Occipital lobe (tissue), 2 donors: Measurements from ENCODE around the gene NWD2. TPM values are rescaled to one million over a fixed set of nuclear protein-coding genes. Genes with fewer than 3 reads are reported as not detected.

Source experiments
- DNase-seq: peaks from one replicate; lab custom pipeline; 2025; lab: John Stamatoyannopoulos, UW
- total RNA-seq: library from RNA; depleted of rRNA; stranded (reverse); fragments of >200 nt; gene quantifications from one replicate; pipeline ENCODE4 v1.2.3, GENCODE V29; 2014

The NWD2 gene
- total RNA-seq, 1 donor from 2014 or later: 44.5 TPM

GRCh38 chr4:37304612-37305011 lies 60.1 kb downstream of the NWD2 start:
- no peak for DNase-seq

- DNase-seq: no peak
Observed at GRCh38 chr4:37305984-37306383, 61.4 kb downstream of the NWD2 start.

GRCh38 chr4:37317104-37317643 lies 72.6 kb downstream of the NWD2 start:
- no peak for DNase-seq

- DNase-seq: no peak
Observed at GRCh38 chr4:37320513-37321235, 76.1 kb downstream of the NWD2 start.

DNA sequence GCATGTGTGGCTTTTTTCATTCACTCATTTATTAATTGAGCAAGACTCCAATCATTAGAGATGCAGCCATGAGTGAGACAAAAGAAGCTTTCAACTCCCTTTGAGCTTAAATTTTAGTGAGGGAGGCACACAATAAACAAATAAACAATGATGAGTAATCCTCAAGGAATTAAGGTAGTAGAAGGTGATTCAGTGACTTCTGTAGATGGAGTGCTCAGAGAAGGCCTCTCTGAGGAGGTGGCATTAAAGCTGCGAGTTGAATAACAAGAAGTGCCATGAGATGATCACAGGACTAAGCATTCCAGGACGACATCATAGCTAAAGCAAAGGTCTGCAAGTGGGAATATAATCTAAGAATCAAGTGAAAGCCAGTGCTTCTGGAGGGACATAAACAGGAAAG lies 77.6 kb downstream of the NWD2 start:
- DNase-seq: no peak

- no peak for DNase-seq
Observed at GRCh38 chr4:37324546-37324945, 80.0 kb downstream of the NWD2 start.

DNA sequence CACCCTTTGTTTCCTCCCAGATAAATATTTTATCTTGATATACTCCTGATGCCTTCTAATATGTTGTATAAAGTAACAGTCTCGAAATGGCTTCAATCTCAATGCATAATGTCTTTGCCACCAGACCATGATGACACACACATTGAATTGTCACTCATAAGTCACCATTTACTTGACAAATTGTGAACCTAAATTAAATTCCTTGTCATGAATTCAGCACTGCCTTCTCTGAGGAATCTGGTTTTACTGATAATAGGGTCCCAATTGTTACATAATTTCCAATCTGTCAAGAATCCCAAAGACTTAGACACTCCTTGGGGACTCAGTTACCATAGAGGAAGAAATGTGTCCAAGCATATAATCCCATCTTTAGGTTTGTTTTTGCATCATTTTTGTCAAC lies 82.3 kb downstream of the NWD2 start:
- no peak for DNase-seq

GRCh38 chr4:37338972-37339371 lies 94.4 kb downstream of the NWD2 start:
- no peak for DNase-seq

DNA sequence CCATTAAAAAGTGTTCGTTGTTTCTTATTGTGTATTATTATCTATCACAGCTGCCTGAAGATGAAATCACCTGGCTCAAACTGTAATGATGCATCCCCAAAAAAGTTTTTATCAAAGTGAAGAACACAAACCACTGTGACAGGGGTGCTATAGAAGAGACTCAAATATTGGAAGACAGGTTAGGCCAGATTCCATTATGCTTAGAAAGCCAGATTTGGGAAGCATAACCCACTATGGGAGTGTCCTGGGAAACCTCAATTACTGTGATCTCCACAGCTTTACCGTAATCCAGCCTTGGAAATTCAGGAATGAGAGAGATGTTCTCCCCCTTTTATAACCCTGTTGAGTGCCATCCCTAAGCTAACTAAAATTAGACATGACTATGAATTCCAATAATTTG lies 114.2 kb downstream of the NWD2 start:
- no peak for DNase-seq

DNA sequence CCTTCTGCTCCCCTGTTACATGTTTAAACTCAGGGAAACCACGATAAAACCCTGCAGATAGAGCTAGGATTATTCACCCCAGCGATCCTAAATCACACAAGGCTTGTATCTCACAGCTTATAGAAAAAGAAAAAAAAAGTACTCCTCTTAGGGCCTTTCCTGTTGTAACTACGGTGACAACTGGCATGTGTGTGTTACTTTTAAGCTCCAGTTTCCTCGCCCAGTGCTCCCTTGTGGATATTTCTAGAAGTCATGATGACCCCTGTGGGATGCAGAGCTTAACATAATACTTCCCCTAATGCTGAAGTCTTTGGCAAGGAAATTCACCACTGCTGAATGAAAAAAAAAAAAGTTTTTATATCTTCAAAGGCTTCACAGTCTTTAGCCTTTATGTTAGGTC lies 114.7 kb downstream of the NWD2 start:
- no peak for DNase-seq

DNA sequence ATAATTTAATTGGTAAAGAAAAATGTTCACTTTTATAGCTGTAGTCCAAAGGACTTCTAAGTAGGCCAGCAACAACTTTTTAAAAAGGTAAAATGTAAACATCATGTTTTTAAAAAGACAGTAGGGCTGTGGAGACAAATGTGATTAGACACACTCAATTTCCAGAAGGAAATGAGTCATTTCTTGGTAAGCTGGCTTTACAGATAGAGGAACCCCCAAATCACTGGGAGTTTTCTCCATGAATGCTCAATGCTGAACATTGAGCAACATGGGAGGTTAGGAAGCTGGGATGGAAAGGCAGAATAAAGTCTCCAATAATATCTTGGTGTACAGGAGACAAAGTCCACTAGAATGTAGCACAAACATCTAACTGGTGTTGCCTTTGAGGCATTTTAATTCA lies 121.3 kb downstream of the NWD2 start:
- DNase-seq: no peak

DNA sequence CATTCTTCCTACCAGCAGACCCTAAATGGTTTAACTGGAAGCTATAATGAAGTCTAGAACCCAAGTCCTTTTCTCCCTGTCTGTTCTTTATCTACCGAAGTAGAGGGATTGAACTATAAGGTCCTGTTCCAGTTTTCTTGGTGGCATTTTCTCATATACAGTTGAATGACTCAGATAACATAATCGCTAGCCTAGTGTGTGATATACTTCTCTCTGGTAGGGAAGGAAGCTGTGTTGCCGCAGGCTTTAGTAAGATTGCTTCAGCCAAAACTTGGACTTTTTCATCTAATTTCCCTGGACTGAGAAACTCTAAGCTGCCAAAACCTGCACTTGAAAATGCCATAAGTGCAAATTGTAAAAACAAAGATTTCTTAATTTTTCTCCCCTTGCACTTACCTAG lies 123.4 kb downstream of the NWD2 start:
- no peak for DNase-seq

- DNase-seq: no peak
Observed at GRCh38 chr4:37370052-37370451, 125.5 kb downstream of the NWD2 start.

DNA sequence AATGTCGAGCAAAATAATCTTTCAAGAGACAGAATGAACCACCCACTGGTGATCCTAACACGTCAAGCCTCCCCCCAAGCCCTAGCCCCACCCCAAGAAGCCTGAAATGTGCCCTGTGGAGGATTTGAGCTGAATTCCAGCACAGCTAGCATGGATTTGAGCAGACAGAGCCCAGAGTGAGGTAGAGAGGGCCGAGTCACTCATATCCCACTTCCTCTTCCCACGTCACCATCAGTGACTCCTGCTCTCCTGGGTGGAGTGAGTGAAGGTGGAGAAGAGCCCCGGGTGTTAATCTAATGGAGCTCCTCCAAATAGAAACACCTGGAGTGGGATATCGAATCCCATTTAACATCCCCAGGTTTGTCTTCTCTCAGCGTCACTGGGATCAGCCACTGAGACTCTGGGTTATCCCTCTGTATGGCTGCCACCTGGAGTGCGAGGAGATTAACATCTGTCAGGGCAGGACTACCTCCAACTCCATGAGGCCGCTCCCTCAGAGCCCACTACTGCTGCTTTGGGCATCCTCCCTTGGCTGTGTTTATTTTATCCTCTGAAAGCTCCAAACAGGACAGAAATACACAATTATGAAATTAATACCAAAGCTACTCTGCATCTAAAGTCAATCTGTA lies 136.6 kb downstream of the NWD2 start:
- DNase-seq: no peak

DNA sequence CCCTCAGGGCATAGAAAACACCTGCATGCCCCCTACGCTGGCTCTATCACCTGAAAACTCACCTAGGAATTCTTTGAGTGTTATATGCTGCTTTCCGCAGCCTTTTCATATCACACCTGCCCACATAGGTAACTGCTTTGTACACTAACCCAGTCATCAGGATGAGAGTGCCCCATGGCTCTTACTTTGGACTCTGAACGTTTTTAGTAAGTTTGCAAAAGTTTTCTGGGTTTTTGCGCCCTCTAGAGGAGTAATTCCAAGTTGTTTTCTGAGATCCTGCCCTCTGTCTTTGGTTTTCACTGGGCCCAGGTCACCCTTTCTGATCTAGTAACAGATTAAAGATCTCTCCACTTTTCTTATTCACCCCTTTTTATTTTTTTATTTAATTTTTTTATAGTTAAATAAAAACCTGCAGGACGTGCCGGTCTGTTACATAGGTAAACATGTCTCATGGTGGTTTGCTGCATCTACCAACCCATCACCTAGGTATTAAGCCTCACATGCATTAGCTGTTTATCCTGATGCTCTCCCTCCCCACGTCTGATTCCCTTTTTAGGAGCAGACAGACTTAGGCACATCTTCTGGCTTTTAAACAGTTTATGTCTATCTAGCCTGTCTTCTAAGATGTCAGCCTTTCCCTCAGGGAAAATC lies 139.2 kb downstream of the NWD2 start:
- no peak for DNase-seq

- no peak for DNase-seq
Observed at GRCh38 chr4:37385424-37385823, 140.9 kb downstream of the NWD2 start.

DNA sequence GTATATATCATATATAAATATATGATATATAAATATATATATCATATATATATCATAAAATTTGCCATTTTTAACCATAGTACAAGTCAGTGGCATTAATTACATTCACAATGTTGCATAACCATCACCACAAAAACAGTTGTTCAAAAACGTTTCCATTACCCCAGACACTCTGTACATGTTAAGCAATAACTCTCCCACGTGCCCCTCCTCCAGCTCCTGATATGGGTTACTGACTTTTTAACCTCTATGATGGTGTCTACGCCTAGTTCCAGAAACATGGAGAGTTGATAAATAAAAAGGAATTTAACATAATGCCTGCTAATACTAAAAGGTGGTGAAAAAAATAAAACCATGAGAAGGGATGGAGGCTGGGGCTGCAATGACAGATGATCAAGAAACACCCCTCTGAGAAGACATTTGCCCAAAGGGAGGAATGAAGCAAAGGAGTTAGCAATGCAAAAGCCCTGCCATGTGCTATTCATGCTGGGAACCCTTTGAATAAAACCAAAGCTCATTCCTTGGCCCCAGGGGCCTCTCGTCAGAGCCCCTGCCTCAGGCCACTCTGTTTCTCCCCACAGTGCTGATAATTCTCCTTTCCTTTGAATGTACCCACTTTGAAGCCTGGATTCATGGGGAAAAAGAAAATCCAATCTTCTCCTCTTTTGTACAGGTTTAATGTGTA lies 144.3 kb downstream of the NWD2 start:
- DNase-seq: no peak

GRCh38 chr4:37389366-37389765 lies 144.8 kb downstream of the NWD2 start:
- DNase-seq: no peak

DNA sequence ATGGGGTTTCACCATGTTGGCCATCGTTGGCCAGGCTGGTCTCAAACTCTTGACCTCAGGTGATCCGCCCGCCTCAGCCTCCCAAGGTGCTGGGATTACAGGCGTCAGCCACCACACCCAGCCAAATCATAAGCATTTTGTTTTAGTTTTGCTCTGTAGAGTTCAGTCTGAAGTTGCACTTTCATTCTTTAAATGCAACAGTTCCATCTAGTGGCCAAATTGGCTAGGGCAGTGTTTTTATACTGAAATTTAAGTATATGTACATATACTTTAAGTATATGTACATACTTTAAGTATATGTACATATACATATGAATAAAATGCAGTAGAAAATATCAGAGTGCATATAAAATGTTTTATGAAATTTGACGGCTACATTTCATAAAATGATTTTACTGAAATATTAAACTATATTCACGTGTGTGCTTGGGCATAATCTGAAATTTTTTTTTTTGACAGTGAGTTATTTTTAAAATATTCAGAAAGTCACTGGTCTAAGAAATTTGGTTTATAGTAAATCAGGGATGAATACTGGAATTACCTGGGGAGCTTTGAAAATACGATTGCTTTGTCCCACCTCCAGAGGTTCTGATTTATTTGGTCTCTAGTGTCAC lies 145.5 kb downstream of the NWD2 start:
- no peak for DNase-seq

- peak; percentile 52 for DNase-seq
Observed at GRCh38 chr4:37392521-37393255, 148.1 kb downstream of the NWD2 start.

- DNase-seq: no peak
Observed at GRCh38 chr4:37393321-37393720, 148.8 kb downstream of the NWD2 start.
